Hepatocyte (in vitro differentiated cells): ENCODE results near the gene SLAMF1. TPM values are rescaled to one million over a fixed set of nuclear protein-coding genes. Genes with fewer than 3 reads are reported as not detected.
A peak's percentile ranks its signal among the peaks of the same experiment; 100 is the strongest.

ENCODE experiments used
- DNase-seq: peaks from one replicate; pipeline ENCODE4 v3.0.0-alpha.2; 2016; ENCODE audit warnings: low spot score
- H2AFZ ChIP-seq: fragments of 200-600 bp; sonication (generic); 2 replicates; pipeline ENCODE4 v1.6.0; 2016; ENCODE audit warnings: antibody characterized with exemption, mild to moderate bottlenecking
- H3K27ac ChIP-seq: fragments of 200-600 bp; sonication (generic); 2 replicates; pipeline ENCODE4 v1.5.1; 2016; ENCODE audit warnings: mild to moderate bottlenecking
- H3K27me3 ChIP-seq: fragments of 200-600 bp; sonication (generic); 2 replicates; pipeline ENCODE4 v1.6.1; 2016
- H3K36me3 ChIP-seq: fragments of 200-600 bp; sonication (generic); replicated peaks from 2 replicates; pipeline ENCODE4 v1.5.1; 2016; ENCODE audit warnings: low read depth; ENCODE audit not compliant: insufficient read depth
- H3K4me1 ChIP-seq: fragments of 200-600 bp; sonication (generic); 2 replicates; pipeline ENCODE4 v1.5.1; 2016; ENCODE audit warnings: mild to moderate bottlenecking, moderate library complexity; ENCODE audit not compliant: insufficient read depth
- H3K4me2 ChIP-seq: fragments of 200-600 bp; sonication (generic); 2 replicates; pipeline ENCODE4 v1.6.0; 2016
- H3K4me3 ChIP-seq: fragments of 200-600 bp; sonication (generic); 2 replicates; pipeline ENCODE4 v1.5.1; 2016; ENCODE audit warnings: mild to moderate bottlenecking
- H3K79me2 ChIP-seq: fragments of 200-600 bp; sonication (generic); 2 replicates; pipeline ENCODE4 v1.6.0; 2017; ENCODE audit warnings: mild to moderate bottlenecking
- H3K9me2 ChIP-seq: fragments of 200-600 bp; sonication (generic); replicated peaks from 2 replicates; pipeline ENCODE4 v1.6.0; 2017; ENCODE audit warnings: mild to moderate bottlenecking; ENCODE audit not compliant: insufficient read depth
- H3K9me3 ChIP-seq: fragments of 200-600 bp; sonication (generic); 2 replicates; pipeline ENCODE4 v1.5.1; 2016; ENCODE audit warnings: low read depth, mild to moderate bottlenecking
- H4K20me1 ChIP-seq: fragments of 200-600 bp; sonication (generic); 2 replicates; pipeline ENCODE4 v1.6.0; 2016; ENCODE audit warnings: mild to moderate bottlenecking; ENCODE audit not compliant: insufficient read depth, poor library complexity, severe bottlenecking
- CTCF ChIP-seq: fragments of 200-600 bp; sonication (generic); IDR thresholded peaks from 2 replicates; pipeline ENCODE4 v1.5.1; 2016; ENCODE audit warnings: antibody characterized with exemption, mild to moderate bottlenecking; ENCODE audit not compliant: poor library complexity
- EZH2 ChIP-seq: fragments of 200-600 bp; sonication (generic); IDR thresholded peaks from 2 replicates; pipeline ENCODE4 v1.6.1; 2016; ENCODE audit warnings: antibody characterized with exemption, mild to moderate bottlenecking, borderline replicate concordance
- EZH2phosphoT487 ChIP-seq: fragments of 200-600 bp; sonication (generic); IDR thresholded peaks from one replicate; pipeline ENCODE4 v1.6.1; 2018; ENCODE audit warnings: antibody characterized with exemption, mild to moderate bottlenecking, low read depth, moderate library complexity; ENCODE audit not compliant: unreplicated experiment, severe bottlenecking
- WGBS: methylation state at CpG from one replicate; pipeline ENCODE4 v1.1.6; 2016; ENCODE audit warnings: low lambda C conversion rate; ENCODE audit errors: missing lambda C conversion rate; 5-methylcytosine and 5-hydroxymethylcytosine counted together
- polyA plus RNA-seq: library from polyadenylated mRNA; unstranded; fragments of >200 nt; fragmentation: Nextera tagmentation; extraction: Ambion mirVana; gene quantifications from 2 replicates; pipeline ENCODE4 v1.2.1, GENCODE V29; 2016
- total RNA-seq: library from RNA; depleted of rRNA; stranded (reverse); fragments of >200 nt; gene quantifications from 2 replicates; pipeline ENCODE4 v1.2.3, GENCODE V29; 2014

SLAMF1 gene
- total and polyA plus RNA-seq, 2 experiments from 2014 or later: 1.2 to 2.1 TPM

GRCh38 chr1:160641323-160642280 is 5.2 kb downstream of the SLAMF1 start:
- H4K20me1 ChIP-seq: no peaks in the 10 kb centered on the region
- no peak overlapping the region for H3K4me2 ChIP-seq
- no peak overlapping the region for H3K4me3 ChIP-seq
- no peak overlapping the region for H3K27ac ChIP-seq
- H3K79me2 ChIP-seq: no peaks in the 10 kb centered on the region
- DNase-seq: no peak
- no peak for TF ChIP-seq EZH2phosphoT487
- TF ChIP-seq CTCF: no peak
- TF ChIP-seq EZH2: no peak
- no peaks in the 10 kb centered on the region for H3K27me3 ChIP-seq
- H3K9me2 ChIP-seq: no peaks in the 10 kb centered on the region
- peaks cover 35% of the 10 kb centered on the region for H3K4me1 ChIP-seq
- H3K36me3 ChIP-seq: no peaks in the 10 kb centered on the region
- H3K9me3 ChIP-seq: no peaks in the 10 kb centered on the region
- H2AFZ ChIP-seq: no peak overlapping the region
- 91% methylated on average over 8 of the region's 8 CpGs for WGBS

GRCh38 chr1:160640359-160641123 is 6.3 kb downstream of the SLAMF1 start:
- TF ChIP-seq EZH2phosphoT487 (no peak), CTCF (no peak), EZH2 (no peak)
- Histone ChIP-seq H3K4me3 (no peak overlapping the region), H3K4me2 (no peak overlapping the region), H3K9me3 (no peaks in the 10 kb centered on the region), H3K27ac (no peak overlapping the region), H3K36me3 (no peaks in the 10 kb centered on the region), H3K9me2 (no peaks in the 10 kb centered on the region), H3K79me2 (no peaks in the 10 kb centered on the region), H4K20me1 (no peaks in the 10 kb centered on the region), H3K4me1 (peaks cover 25% of the 10 kb centered on the region), H3K27me3 (no peaks in the 10 kb centered on the region), H2AFZ (no peak overlapping the region)
- WGBS: 100% methylated on average over 2 of the region's 2 CpGs
- DNase-seq: no peak

- DNase-seq: no peak
- no peak overlapping the region for H3K4me2 ChIP-seq
- H3K9me3 ChIP-seq: no peaks in the 10 kb centered on the region
- no peaks in the 10 kb centered on the region for H3K79me2 ChIP-seq
- 57% methylated on average over 3 of the region's 3 CpGs for WGBS
- H3K4me3 ChIP-seq: no peak overlapping the region
- no peaks in the 10 kb centered on the region for H3K36me3 ChIP-seq
- H3K27me3 ChIP-seq: no peaks in the 10 kb centered on the region
- no peaks in the 10 kb centered on the region for H4K20me1 ChIP-seq
- no peak for TF ChIP-seq CTCF
- no peak for TF ChIP-seq EZH2
- TF ChIP-seq EZH2phosphoT487: no peak
- H3K27ac ChIP-seq: peak overlapping the region; percentile 18
- no peaks in the 10 kb centered on the region for H3K9me2 ChIP-seq
- H2AFZ ChIP-seq: no peak overlapping the region
- peaks cover 24% of the 10 kb centered on the region for H3K4me1 ChIP-seq
These were observed 7.2 kb downstream of the SLAMF1 start for GRCh38 chr1:160639652-160640051.
